Esophagus squamous epithelium (tissue), 4 donors: Measurements from ENCODE around the gene MLLT1.

Experiments
- CTCF ChIP-seq, 6 experiments: fragments of 450-650 bp in 4 of 6; fragments of 200-600 bp in 2 of 6; sonication (generic) in 2 of 6; IDR thresholded peaks; one replicate each; pipeline ENCODE4 v1.5.1; 2016 to 2019; ENCODE audit warnings: antibody characterized with exemption in 6 of 6, mild to moderate bottlenecking in 4 of 6, moderate library complexity in 4 of 6
- POLR2A ChIP-seq, 4 donors: fragments of 450-650 bp; IDR thresholded peaks; one replicate each; pipeline ENCODE4 v1.6.1; 2017; ENCODE audit warnings: antibody characterized with exemption in 4 of 4, mild to moderate bottlenecking in 4 of 4, moderate library complexity in 3 of 4

- TF ChIP-seq CTCF (IDR thresholded peaks at IDR 0.05) (no peak), POLR2A (IDR thresholded peaks at IDR 0.05) (no peak)
Measured at GRCh38 chr19:6241680-6242377, 37.9 kb downstream of the MLLT1 start.
